ENCODE data around the gene ADCY7.
A peak's percentile ranks its signal among the peaks of the same experiment; 100 is the strongest.
"Not testable (repeated sequence)": the region's sequence is repeated elsewhere in the genome, so short reads cannot be mapped to it uniquely, and the experiment has no call there.

The ADCY7 gene

DNA sequence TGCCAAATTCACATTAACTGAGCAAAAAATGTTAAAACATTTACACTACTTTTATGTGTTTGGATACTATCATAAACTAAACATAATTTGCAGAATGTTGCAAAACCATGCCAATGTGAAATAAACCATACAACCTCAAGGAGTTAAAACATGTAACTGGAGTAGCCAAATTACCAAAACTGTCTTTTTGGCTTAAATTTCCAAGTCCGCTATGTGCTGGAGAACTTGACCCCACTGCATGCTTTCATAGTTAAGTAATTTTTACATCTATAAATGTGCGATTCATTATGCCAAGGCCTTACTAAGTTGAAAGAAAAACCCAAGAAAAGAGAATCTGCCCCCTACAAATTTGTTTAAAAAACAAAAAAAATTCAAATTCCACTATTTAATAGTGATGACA is 74.2 kb downstream of the ADCY7 start:
- DNase-seq: no peak

DNA sequence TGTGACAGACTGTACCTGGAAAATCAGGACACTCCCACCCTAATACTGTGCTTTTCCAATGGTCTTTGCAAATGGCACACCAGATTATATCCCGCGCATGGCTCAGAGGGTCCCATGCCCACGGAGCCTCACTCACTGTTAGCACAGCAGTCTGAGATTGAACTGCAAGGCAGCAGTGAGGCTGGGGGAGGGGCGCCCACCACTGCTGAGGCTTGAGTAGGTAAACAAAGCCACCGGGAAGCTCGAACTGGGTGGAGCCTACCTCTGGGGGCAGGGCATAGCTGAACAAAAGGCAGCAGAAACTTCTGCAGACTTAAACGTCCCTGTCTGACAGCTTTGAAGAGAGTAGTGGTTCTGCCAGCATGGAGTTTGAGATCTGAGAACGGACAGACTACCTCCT is 77.2 kb downstream of the ADCY7 start:
- not testable (repeated sequence) for DNase-seq

- not testable (repeated sequence) for DNase-seq
These were observed 78.9 kb downstream of the ADCY7 start for GRCh38 chr16:50345210-50345609.

DNA sequence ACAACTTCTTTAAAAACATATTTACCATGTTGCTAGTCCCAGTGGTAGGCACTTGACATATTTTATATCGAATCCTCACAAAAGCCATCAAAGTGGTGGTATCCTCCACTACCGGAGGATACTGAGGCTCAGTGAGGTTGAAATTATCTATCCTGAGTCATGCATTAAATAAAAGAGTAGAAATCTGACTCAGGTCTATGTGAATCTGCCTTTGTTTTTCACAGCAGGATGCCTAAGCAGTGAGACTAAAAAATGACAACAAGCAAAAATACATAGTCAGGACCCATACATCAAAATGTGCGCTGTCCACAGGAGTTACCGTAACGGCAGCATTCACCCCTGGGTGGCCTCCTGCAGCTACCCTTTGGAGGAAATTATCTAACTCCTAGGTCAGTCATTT is 84.8 kb downstream of the ADCY7 start:
- no peak for DNase-seq

- DNase-seq: no peak
These were observed 85.6 kb downstream of the ADCY7 start for GRCh38 chr16:50351952-50352351.

DNA sequence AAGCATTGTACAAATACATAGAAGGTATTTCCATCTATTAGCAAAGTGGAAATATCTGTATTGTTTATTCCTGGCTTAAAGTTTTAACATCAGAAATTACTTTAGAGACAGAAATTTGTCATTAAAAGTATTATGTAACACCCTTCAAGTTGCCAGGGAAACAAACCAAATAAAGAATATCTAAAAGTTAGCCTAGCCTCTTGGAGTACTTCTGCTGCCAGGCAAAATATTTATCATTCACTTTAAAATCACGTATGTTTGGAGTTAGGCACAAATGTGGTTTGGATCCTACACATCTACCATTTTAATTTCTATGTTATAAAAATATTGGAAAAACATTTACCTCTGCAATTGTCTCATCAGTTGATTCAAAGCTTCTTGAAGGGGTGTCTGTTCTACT is 87.7 kb downstream of the ADCY7 start:
- no peak for DNase-seq

GRCh38 chr16:50354629-50355456 is 88.5 kb downstream of the ADCY7 start:
- DNase-seq: peak; percentile 27

- no peak for DNase-seq
These were observed 93.3 kb downstream of the ADCY7 start for GRCh38 chr16:50359626-50360025.

GRCh38 chr16:50360033-50360778 is 93.9 kb downstream of the ADCY7 start:
- no peak for DNase-seq

DNA sequence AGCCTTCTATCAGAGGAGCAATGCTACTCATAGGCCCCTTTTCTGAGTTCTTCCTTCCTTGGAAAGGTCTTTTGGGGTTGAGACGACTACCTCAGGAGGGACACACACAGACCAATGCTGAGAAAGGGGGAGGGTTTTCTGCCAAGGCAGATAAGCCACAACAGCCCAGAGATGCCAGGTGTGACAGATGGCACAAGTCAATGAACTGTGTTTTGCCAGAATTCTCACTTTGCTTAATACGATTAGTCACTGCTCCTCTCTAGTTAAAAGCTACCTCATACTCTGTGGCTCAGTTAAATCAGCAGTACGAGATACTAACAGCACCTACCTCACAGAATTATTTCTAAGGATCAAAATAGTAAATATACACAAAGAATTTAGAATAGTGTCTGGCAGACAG is 94.4 kb downstream of the ADCY7 start:
- DNase-seq: no peak

- DNase-seq: no peak
These were observed 97.3 kb downstream of the ADCY7 start for GRCh38 chr16:50363656-50364055.

DNA sequence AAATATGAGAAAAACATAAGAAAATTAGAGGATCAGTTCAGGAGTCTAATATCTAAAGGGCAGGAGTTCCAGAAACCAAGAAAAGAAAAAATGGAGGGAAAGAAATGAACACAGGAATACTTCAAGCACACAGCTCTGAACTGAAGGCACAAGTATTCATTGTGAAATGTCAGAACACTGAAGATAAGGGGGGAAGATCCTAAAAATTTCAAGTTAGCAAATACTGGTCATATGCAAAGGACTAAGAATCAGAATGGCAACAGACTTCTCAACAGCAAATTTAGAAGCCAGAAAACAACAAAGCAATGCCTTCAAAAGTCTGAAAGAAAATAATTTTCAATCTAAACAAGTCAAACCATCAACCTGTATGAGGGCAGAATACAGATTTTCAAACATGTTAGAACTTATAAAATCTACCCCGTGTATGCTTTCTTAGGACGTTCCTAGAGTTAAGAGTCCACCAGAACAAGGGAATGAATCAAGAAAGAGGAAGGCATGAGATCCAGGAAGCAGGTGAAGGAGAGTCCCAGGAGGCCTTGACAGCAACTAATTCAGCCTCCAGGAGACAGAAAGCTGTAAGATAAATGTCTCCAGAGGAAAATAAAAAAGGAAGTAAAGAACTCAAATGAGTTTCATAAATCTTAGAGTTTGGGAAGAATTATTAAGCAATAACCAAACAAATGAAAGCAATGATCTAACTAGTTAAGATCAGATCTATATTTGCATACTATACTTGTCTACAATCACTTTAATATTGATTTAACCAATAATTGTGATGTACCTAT is 99.6 kb downstream of the ADCY7 start:
- DNase-seq: no peak

Measured in fibroblast of skin of scalp (primary cell).